ENCODE data around the gene PTPN9.
"Not testable (repeated sequence)": the region's sequence is repeated elsewhere in the genome, so short reads cannot be mapped to it uniquely, and the experiment has no call there.

The PTPN9 gene

DNA sequence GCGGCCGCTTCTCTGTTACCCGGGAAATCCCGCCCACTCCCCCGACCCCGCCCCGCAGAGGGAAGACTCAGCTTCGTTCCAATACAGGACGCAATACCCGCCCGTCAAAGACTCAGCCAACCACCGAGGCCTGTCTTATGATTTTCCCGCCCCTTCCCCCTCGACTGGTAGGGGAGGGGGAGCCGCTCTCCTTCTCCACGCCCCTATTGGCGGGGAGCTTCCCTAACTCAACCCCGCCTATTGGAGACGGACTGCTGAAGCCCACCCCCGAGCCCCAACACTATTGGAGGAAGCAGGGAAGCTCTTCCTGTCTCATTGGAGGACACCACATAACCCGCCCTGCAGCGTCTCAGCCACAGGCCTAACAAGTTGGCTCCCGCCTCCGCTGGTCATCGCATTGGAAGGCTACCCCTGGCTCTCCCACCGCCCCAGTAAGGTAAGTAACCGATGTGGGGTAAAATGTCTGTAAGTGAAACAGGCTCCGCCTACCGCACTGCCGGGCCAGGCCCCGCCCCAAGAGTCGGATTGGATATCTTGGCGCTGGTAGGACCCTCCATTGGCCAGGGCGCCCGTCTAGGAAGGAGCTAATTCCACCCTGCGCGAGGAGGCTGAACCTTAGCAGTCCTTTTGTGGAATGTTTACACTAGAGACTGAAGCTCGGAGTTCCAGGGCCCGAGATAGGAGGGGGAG lies 127.3 kb downstream of the PTPN9 start, which contains the start of gene SIN3A:
Gene SIN3A, minus strand, starts transcription at position 17 of the 690 bp plus-strand sequence. CDS start 21,315 bp downstream, outside the sequence.
- peak within 1 kb of the TSS; percentile 100 for H3K4me3 ChIP-seq (ENCODE audit: low read depth, low read length)
- peak; percentile 100 for DNase-seq (ENCODE audit: low read depth)
- TF ChIP-seq, protein P1, sequence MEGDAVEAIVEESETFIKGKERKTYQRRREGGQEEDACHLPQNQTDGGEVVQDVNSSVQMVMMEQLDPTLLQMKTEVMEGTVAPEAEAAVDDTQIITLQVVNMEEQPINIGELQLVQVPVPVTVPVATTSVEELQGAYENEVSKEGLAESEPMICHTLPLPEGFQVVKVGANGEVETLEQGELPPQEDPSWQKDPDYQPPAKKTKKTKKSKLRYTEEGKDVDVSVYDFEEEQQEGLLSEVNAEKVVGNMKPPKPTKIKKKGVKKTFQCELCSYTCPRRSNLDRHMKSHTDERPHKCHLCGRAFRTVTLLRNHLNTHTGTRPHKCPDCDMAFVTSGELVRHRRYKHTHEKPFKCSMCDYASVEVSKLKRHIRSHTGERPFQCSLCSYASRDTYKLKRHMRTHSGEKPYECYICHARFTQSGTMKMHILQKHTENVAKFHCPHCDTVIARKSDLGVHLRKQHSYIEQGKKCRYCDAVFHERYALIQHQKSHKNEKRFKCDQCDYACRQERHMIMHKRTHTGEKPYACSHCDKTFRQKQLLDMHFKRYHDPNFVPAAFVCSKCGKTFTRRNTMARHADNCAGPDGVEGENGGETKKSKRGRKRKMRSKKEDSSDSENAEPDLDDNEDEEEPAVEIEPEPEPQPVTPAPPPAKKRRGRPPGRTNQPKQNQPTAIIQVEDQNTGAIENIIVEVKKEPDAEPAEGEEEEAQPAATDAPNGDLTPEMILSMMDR (IDR thresholded peaks at IDR 0.05; ENCODE audit: insufficient read depth, low read depth, low read length, missing control alignments) = no peak

GRCh38 chr15:75451202-75451673 lies 127.9 kb downstream of the PTPN9 start:
- DNase-seq (ENCODE audit: low read depth) = no peak
- TF ChIP-seq, protein P1 (IDR thresholded peaks at IDR 0.05; ENCODE audit: insufficient read depth, low read depth, low read length, missing control alignments) = no peak
- peak overlapping the region; percentile 91 for H3K4me3 ChIP-seq (ENCODE audit: low read depth, low read length)

GRCh38 chr15:75450307-75451201 lies 128.6 kb downstream of the PTPN9 start:
- peak overlapping the region; percentile 91 for H3K4me3 ChIP-seq (ENCODE audit: low read depth, low read length)
- peak; percentile 98 for DNase-seq (ENCODE audit: low read depth)
- TF ChIP-seq, protein P1 (IDR thresholded peaks at IDR 0.05; ENCODE audit: insufficient read depth, low read depth, low read length, missing control alignments) = no peak

DNA sequence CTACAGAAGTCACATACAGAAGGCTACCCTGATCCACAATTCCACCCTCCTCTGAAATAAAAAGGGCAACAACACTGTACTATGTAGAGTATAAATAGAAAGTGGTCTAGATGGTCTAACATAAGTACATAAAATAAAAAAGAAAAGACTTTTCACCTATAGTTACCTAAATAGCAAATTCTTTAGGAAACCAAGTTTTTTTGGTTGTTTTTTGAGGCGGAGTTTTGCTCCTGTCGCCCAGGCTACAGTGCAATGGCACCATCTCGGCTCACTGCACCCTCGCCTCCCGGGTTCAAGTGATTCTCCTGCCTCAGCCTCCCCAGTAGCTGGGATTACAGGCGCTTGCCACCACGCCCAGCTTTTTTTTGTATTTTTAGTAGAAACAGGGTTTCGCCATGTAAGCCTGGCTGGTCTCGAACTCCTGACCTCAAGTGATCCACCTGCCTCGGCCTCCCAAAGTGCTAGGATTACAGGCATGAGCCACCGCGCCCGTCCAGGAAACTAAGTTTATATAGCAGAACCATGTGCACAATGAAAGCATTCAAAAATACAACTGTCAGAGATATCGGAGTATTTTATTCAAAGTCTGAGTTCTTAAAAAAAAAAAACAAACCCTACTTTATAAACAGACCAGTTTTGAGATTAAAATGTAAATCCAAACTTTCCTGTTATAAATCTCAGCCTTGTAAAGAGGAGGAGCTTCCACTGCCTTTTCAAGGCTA lies 129.4 kb downstream of the PTPN9 start:
- peak overlapping the region; percentile 91 for H3K4me3 ChIP-seq (ENCODE audit: low read depth, low read length)
- no peak for DNase-seq (ENCODE audit: low read depth)
- TF ChIP-seq, protein P1 (IDR thresholded peaks at IDR 0.05; ENCODE audit: insufficient read depth, low read depth, low read length, missing control alignments) = no peak

- not testable (repeated sequence) for DNase-seq (ENCODE audit: low read depth); H3K4me3 ChIP-seq (ENCODE audit: low read depth, low read length)
Observed at GRCh38 chr15:75448171-75448570, 130.9 kb downstream of the PTPN9 start.

- H3K4me3 ChIP-seq (ENCODE audit: low read depth, low read length) = no peak overlapping the region; the same call in 1 of the 2 replicates
- peak; percentile 60 for DNase-seq (ENCODE audit: low read depth)
- TF ChIP-seq, protein P1 (IDR thresholded peaks at IDR 0.05; ENCODE audit: insufficient read depth, low read depth, low read length, missing control alignments) = no peak
Observed at GRCh38 chr15:75446151-75446550, 133.0 kb downstream of the PTPN9 start.

GRCh38 chr15:75445324-75445723 lies 133.8 kb downstream of the PTPN9 start:
- DNase-seq (ENCODE audit: low read depth); H3K4me3 ChIP-seq (ENCODE audit: low read depth, low read length): not testable (repeated sequence)

GRCh38 chr15:75443972-75444453 lies 135.1 kb downstream of the PTPN9 start:
- not testable (repeated sequence) for H3K4me3 ChIP-seq (ENCODE audit: low read depth, low read length); DNase-seq (ENCODE audit: low read depth)

Data from GM12865 (cell line).